WTC11 (cell line): Measurements from ENCODE around the gene NFATC1. TPM values are rescaled to one million over a fixed set of nuclear protein-coding genes. Genes with fewer than 3 reads are reported as not detected.

Experiments
- ATAC-seq: fragments of 200-7000 bp; cut with Tn5 transposase; 2 replicates; pipeline ENCODE4 v1.10.0; 2021; ENCODE audit warnings: mild to moderate bottlenecking, moderate library complexity
- CTCF ChIA-PET: fragments of 300-600 bp; sonication (Branson Sonifier 250); formaldehyde crosslinking; loops from one replicate; lab custom pipeline; 2021; ENCODE audit warnings: antibody characterized with exemption; lab: Charles Lee
- POLR2A ChIA-PET: fragments of 350-600 bp; sonication (Branson Sonifier 250); formaldehyde crosslinking; loops from one replicate; lab custom pipeline; 2021; ENCODE audit warnings: antibody characterized with exemption; lab: Charles Lee
- DNase-seq: peaks from one replicate; pipeline ENCODE4 v3.0.0; 2021; ENCODE audit warnings: low spot score
- H3K27ac Mint-ChIP-seq: 2 replicates; pipeline ENCODE4 v1.8.0; 2021; ENCODE audit warnings: mixed read lengths
- H3K27me3 Mint-ChIP-seq: 2 replicates; pipeline ENCODE4 v1.8.0; 2021; ENCODE audit warnings: low read depth, mild to moderate bottlenecking, moderate library complexity, mixed read lengths
- H3K36me3 Mint-ChIP-seq: 2 replicates; pipeline ENCODE4 v1.8.0; 2021; ENCODE audit warnings: mixed read lengths
- H3K4me1 Mint-ChIP-seq: 2 replicates; pipeline ENCODE4 v1.8.0; 2022; ENCODE audit warnings: mixed read lengths
- H3K4me3 Mint-ChIP-seq: 2 replicates; pipeline ENCODE4 v1.8.0; 2021; ENCODE audit warnings: mild to moderate bottlenecking, moderate library complexity, mixed read lengths
- H3K9me3 Mint-ChIP-seq: 2 replicates; pipeline ENCODE4 v1.8.0; 2021; ENCODE audit warnings: mixed read lengths
- CBFB ChIP-seq: sonication (generic); formaldehyde crosslinking; IDR thresholded peaks from 2 replicates; pipeline ENCODE4 v1.8.1; 2022; ENCODE audit warnings: mild to moderate bottlenecking, low read depth, missing genetic modification reagents
- FOXP1 ChIP-seq: sonication (generic); formaldehyde crosslinking; IDR thresholded peaks from 2 replicates; pipeline ENCODE4 v1.8.0; 2022; ENCODE audit warnings: missing genetic modification reagents, mild to moderate bottlenecking, moderate library complexity, borderline replicate concordance
- GRHL2 ChIP-seq: fragments of 250-450 bp; sonication (Bioruptor Pico); IDR thresholded peaks from 2 replicates; pipeline ENCODE4 v1.8.0; 2022; ENCODE audit warnings: mild to moderate bottlenecking, moderate library complexity; ENCODE audit not compliant: insufficient replicate concordance, severe bottlenecking
- MYBL2 ChIP-seq: sonication (generic); formaldehyde crosslinking; IDR thresholded peaks from 2 replicates; pipeline ENCODE4 v1.8.1; 2023; ENCODE audit warnings: mild to moderate bottlenecking, moderate library complexity, missing genetic modification reagents
- NR2C2 ChIP-seq: sonication (generic); formaldehyde crosslinking; IDR thresholded peaks from 2 replicates; pipeline ENCODE4 v1.8.0; 2022; ENCODE audit warnings: mild to moderate bottlenecking, missing genetic modification reagents
- NR3C1 ChIP-seq: sonication (generic); formaldehyde crosslinking; conservative IDR thresholded peaks from 2 replicates; pipeline ENCODE4 v1.8.1; 2023; ENCODE audit warnings: low read depth, mild to moderate bottlenecking, missing genetic modification reagents
- RORB ChIP-seq: fragments of 250-450 bp; sonication (Bioruptor Pico); IDR thresholded peaks from 2 replicates; pipeline ENCODE4 v1.9.0; 2021; ENCODE audit warnings: mild to moderate bottlenecking
- SMAD4 ChIP-seq: sonication (generic); formaldehyde crosslinking; IDR thresholded peaks from 2 replicates; pipeline ENCODE4 v1.8.0; 2022; ENCODE audit warnings: mild to moderate bottlenecking, missing genetic modification reagents
- TEAD1 ChIP-seq: sonication (generic); formaldehyde crosslinking; IDR thresholded peaks from 2 replicates; pipeline ENCODE4 v1.8.0; 2022; ENCODE audit warnings: mild to moderate bottlenecking, missing genetic modification reagents
- TEAD4 ChIP-seq: sonication (generic); formaldehyde crosslinking; IDR thresholded peaks from 2 replicates; pipeline ENCODE4 v1.8.0; 2022; ENCODE audit warnings: mild to moderate bottlenecking, missing genetic modification reagents
- ZBTB21 ChIP-seq: sonication (generic); formaldehyde crosslinking; IDR thresholded peaks from 2 replicates; pipeline ENCODE4 v1.8.1; 2023; ENCODE audit warnings: mild to moderate bottlenecking, missing genetic modification reagents, borderline replicate concordance
- ZNF138 ChIP-seq: sonication (generic); formaldehyde crosslinking; conservative IDR thresholded peaks from 2 replicates; pipeline ENCODE4 v1.8.1; 2022; ENCODE audit warnings: mild to moderate bottlenecking, moderate library complexity, missing genetic modification reagents
- total RNA-seq: library from RNA; stranded (reverse); gene quantifications from 3 replicates; pipeline ENCODE4 v1.2.3, GENCODE V29; 2021
- TF ChIP-seq, protein P1 (sequence below): sonication (generic); formaldehyde crosslinking; IDR thresholded peaks from 2 replicates; pipeline ENCODE4 v1.8.0; 2023; ENCODE audit warnings: mild to moderate bottlenecking, missing genetic modification reagents
- TF ChIP-seq, protein P2 (sequence below): fragments of 250-450 bp; sonication (Bioruptor Pico); IDR thresholded peaks from 2 replicates; pipeline ENCODE4 v1.8.0; 2021; ENCODE audit warnings: mild to moderate bottlenecking
- TF ChIP-seq, protein P3 (sequence below): sonication (generic); formaldehyde crosslinking; IDR thresholded peaks from 2 replicates; pipeline ENCODE4 v1.8.1; 2023; ENCODE audit warnings: mild to moderate bottlenecking, missing genetic modification reagents
- TF ChIP-seq, protein P4 (sequence below): fragments of 250-450 bp; sonication (Bioruptor Pico); IDR thresholded peaks from 2 replicates; pipeline ENCODE4 v1.9.0; 2021; ENCODE audit warnings: moderate library complexity, mild to moderate bottlenecking, inconsistent platforms, borderline replicate concordance
- TF ChIP-seq, protein P5 (sequence below): sonication (generic); formaldehyde crosslinking; IDR thresholded peaks from 2 replicates; pipeline ENCODE4 v1.8.0; 2022; ENCODE audit warnings: mild to moderate bottlenecking, missing genetic modification reagents
- TF ChIP-seq, protein P6 (sequence below): sonication (generic); formaldehyde crosslinking; IDR thresholded peaks from 2 replicates; pipeline ENCODE4 v1.8.1; 2022; ENCODE audit warnings: low read depth, missing genetic modification reagents, borderline replicate concordance
- TF ChIP-seq, protein P7 (sequence below): sonication (generic); formaldehyde crosslinking; conservative IDR thresholded peaks from 2 replicates; pipeline ENCODE4 v1.8.1; 2022; ENCODE audit warnings: mild to moderate bottlenecking, missing genetic modification reagents

Gene NFATC1
- total RNA-seq, 1 experiment from 2014 or later, result 20.2 TPM

DNA sequence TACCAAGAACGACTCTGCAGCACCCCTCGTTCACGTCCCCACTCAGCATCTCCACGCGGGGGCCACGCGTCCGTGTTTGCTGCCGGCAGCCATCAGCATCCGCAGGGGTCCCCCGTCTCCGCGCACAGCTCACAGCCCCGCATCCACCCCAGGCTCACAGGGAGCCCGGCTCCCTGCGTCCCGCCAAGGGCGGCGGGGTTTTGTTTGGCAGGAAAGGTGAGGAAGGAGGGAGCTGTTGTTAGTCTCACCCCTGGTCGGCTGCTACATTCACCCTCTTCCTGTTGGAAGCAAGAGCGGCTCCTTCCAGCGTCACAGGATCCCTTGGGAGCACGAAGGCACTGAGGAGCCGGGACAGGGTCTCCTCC lies 152.9 kb downstream of the NFATC1 start (continued):
- TF ChIP-seq, protein P1, sequence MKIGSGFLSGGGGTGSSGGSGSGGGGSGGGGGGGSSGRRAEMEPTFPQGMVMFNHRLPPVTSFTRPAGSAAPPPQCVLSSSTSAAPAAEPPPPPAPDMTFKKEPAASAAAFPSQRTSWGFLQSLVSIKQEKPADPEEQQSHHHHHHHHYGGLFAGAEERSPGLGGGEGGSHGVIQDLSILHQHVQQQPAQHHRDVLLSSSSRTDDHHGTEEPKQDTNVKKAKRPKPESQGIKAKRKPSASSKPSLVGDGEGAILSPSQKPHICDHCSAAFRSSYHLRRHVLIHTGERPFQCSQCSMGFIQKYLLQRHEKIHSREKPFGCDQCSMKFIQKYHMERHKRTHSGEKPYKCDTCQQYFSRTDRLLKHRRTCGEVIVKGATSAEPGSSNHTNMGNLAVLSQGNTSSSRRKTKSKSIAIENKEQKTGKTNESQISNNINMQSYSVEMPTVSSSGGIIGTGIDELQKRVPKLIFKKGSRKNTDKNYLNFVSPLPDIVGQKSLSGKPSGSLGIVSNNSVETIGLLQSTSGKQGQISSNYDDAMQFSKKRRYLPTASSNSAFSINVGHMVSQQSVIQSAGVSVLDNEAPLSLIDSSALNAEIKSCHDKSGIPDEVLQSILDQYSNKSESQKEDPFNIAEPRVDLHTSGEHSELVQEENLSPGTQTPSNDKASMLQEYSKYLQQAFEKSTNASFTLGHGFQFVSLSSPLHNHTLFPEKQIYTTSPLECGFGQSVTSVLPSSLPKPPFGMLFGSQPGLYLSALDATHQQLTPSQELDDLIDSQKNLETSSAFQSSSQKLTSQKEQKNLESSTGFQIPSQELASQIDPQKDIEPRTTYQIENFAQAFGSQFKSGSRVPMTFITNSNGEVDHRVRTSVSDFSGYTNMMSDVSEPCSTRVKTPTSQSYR (CRISPR knock-in tag), result no peak
- TF ChIP-seq, protein P2, sequence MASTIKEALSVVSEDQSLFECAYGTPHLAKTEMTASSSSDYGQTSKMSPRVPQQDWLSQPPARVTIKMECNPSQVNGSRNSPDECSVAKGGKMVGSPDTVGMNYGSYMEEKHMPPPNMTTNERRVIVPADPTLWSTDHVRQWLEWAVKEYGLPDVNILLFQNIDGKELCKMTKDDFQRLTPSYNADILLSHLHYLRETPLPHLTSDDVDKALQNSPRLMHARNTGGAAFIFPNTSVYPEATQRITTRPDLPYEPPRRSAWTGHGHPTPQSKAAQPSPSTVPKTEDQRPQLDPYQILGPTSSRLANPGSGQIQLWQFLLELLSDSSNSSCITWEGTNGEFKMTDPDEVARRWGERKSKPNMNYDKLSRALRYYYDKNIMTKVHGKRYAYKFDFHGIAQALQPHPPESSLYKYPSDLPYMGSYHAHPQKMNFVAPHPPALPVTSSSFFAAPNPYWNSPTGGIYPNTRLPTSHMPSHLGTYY (CRISPR knock-in tag), result no peak
- no peak for TF ChIP-seq CBFB
- no peak for TF ChIP-seq NR3C1
- no peak for TF ChIP-seq ZNF138
- TF ChIP-seq, protein P3, sequence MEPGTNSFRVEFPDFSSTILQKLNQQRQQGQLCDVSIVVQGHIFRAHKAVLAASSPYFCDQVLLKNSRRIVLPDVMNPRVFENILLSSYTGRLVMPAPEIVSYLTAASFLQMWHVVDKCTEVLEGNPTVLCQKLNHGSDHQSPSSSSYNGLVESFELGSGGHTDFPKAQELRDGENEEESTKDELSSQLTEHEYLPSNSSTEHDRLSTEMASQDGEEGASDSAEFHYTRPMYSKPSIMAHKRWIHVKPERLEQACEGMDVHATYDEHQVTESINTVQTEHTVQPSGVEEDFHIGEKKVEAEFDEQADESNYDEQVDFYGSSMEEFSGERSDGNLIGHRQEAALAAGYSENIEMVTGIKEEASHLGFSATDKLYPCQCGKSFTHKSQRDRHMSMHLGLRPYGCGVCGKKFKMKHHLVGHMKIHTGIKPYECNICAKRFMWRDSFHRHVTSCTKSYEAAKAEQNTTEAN (CRISPR knock-in tag), result no peak
- no peak for TF ChIP-seq TEAD4 (CRISPR knock-in tag)
- TF ChIP-seq TEAD1 (CRISPR knock-in tag), result no peak
- no peak for TF ChIP-seq RORB (CRISPR knock-in tag)

DNA sequence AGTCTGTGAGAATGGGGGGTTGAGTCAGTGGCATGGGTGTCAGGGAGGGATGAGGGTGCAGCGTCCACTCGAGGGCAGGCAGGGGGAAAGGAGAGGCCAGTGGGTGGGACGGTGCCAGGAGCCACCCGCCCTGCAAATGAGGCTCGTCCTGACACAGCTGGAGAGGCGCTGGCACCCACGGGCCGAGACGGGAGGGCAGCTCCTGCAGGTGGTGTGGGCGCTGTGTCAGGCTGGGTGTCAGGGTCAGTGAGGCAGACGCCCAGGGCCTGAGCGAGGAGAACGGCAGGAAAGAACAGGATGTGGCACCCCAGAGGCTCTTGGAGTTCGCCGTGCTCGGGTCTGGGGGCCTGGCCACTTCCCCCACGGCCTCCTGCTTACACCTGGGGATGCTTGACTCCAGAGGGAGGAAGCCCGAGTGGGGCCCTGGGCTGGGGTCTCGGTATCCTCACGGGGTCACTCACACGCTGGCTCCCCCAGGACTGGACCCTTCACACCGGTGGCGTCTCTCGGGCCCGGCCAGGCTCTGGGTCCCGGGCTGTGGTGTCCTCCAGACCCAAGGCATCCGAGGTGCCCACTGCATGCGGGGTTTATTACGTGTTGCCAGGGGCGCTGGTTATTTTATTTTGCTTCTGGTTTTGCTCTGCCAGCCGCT lies 153.4 kb downstream of the NFATC1 start:
- Mint-ChIP-seq H3K27ac (no peak overlapping the region), H3K4me1 (no peaks in the 10 kb centered on the region), H3K27me3 (no peaks in the 10 kb centered on the region), H3K9me3 (no peaks in the 10 kb centered on the region), H3K4me3 (no peak overlapping the region), H3K36me3 (no peaks in the 10 kb centered on the region)
- DNase-seq, result no peak
- no peak for ATAC-seq
- ChIA-PET CTCF (no interaction called here), POLR2A (no interaction called here)
- TF ChIP-seq, protein P4, sequence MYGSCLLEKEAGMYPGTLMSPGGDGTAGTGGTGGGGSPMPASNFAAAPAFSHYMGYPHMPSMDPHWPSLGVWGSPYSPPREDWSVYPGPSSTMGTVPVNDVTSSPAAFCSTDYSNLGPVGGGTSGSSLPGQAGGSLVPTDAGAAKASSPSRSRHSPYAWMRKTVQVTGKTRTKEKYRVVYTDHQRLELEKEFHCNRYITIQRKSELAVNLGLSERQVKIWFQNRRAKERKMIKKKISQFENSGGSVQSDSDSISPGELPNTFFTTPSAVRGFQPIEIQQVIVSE (CRISPR knock-in tag), result no peak
- TF ChIP-seq SMAD4 (CRISPR knock-in tag) (no peak), MYBL2 (CRISPR knock-in tag) (no peak), FOXP1 (CRISPR knock-in tag) (no peak), ZBTB21 (CRISPR knock-in tag) (no peak), GRHL2 (no peak), NR2C2 (CRISPR knock-in tag) (no peak), TEAD4 (CRISPR knock-in tag) (no peak), RORB (CRISPR knock-in tag) (no peak)
- TF ChIP-seq, protein P5, sequence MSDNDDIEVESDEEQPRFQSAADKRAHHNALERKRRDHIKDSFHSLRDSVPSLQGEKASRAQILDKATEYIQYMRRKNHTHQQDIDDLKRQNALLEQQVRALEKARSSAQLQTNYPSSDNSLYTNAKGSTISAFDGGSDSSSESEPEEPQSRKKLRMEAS (CRISPR knock-in tag), result no peak
- TF ChIP-seq, protein P6, sequence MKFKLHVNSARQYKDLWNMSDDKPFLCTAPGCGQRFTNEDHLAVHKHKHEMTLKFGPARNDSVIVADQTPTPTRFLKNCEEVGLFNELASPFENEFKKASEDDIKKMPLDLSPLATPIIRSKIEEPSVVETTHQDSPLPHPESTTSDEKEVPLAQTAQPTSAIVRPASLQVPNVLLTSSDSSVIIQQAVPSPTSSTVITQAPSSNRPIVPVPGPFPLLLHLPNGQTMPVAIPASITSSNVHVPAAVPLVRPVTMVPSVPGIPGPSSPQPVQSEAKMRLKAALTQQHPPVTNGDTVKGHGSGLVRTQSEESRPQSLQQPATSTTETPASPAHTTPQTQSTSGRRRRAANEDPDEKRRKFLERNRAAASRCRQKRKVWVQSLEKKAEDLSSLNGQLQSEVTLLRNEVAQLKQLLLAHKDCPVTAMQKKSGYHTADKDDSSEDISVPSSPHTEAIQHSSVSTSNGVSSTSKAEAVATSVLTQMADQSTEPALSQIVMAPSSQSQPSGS, result no peak
- TF ChIP-seq, protein P7, sequence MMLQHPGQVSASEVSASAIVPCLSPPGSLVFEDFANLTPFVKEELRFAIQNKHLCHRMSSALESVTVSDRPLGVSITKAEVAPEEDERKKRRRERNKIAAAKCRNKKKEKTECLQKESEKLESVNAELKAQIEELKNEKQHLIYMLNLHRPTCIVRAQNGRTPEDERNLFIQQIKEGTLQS (CRISPR knock-in tag), result no peak
